Suprapubic skin (tissue), 4 donors: Measurements from ENCODE around the gene TEDC1. TPM values are rescaled to one million over a fixed set of nuclear protein-coding genes. Genes with fewer than 3 reads are reported as not detected.

Source experiments
- DNase-seq, 2 donors: peaks; one replicate each; pipeline ENCODE4 v3.0.0-alpha.2; 2019; ENCODE audit warnings: low spot score in 2 of 2
- H3K27ac ChIP-seq: fragments of 200-600 bp; sonication (generic); one replicate; pipeline ENCODE4 v1.5.1; 2019
- H3K27me3 ChIP-seq: fragments of 200-600 bp; sonication (generic); one replicate; pipeline ENCODE4 v1.5.1; 2019
- H3K36me3 ChIP-seq: fragments of 200-600 bp; sonication (generic); one replicate; pipeline ENCODE4 v1.5.1; 2019
- H3K4me1 ChIP-seq: fragments of 200-600 bp; sonication (generic); one replicate; pipeline ENCODE4 v1.5.1; 2019
- H3K4me3 ChIP-seq: fragments of 200-600 bp; sonication (generic); one replicate; pipeline ENCODE4 v1.5.1; 2019; ENCODE audit warnings: mild to moderate bottlenecking
- H3K9me3 ChIP-seq: fragments of 200-600 bp; sonication (generic); one replicate; pipeline ENCODE4 v1.5.1; 2019
- CTCF ChIP-seq, 2 donors: fragments of 200-600 bp in 1 of 2; fragments of 450-650 bp in 1 of 2; sonication (generic) in 1 of 2; IDR thresholded peaks; one replicate each; pipeline ENCODE4 v1.5.1; 2016 to 2019; ENCODE audit warnings: antibody characterized with exemption in 2 of 2, mild to moderate bottlenecking in 1 of 2, moderate library complexity in 1 of 2
- EP300 ChIP-seq: sonication (generic); formaldehyde crosslinking; IDR thresholded peaks from one replicate; pipeline ENCODE4 v1.6.1; 2017; ENCODE audit warnings: antibody characterized with exemption
- POLR2A ChIP-seq, 2 donors: fragments of 450-650 bp; IDR thresholded peaks; one replicate each; pipeline ENCODE4 v1.6.1; 2017; ENCODE audit warnings: antibody characterized with exemption in 2 of 2, mild to moderate bottlenecking in 2 of 2, moderate library complexity in 2 of 2
- POLR2AphosphoS5 ChIP-seq, 3 donors: sonication (generic); formaldehyde crosslinking; IDR thresholded peaks; one replicate each; pipeline ENCODE4 v1.6.1; 2017; ENCODE audit warnings: antibody characterized with exemption in 3 of 3
- WGBS: methylation state at CpG from one replicate; pipeline ENCODE4 v1.1.5; 2018; 5-methylcytosine and 5-hydroxymethylcytosine counted together
- total RNA-seq, 4 donors: library from RNA; depleted of rRNA; stranded (reverse); fragments of >200 nt; gene quantifications; one replicate each; pipeline ENCODE4 v1.1.0, GENCODE V29; 2016

The TEDC1 gene
- total RNA-seq, 4 donors from 2014 or later: 11.4 to 41.0 (median 14.0) TPM

- WGBS: 100% methylated on average over 1 of the region's 32 CpGs
- Histone ChIP-seq H3K36me3 (peaks cover 11% of the 10 kb centered on the region), H3K27me3 (no peaks in the 10 kb centered on the region), H3K4me1 (peaks cover 23% of the 10 kb centered on the region), H3K4me3 (no peak overlapping the region), H3K9me3 (no peaks in the 10 kb centered on the region), H3K27ac (no peak overlapping the region)
- TF ChIP-seq POLR2AphosphoS5 (IDR thresholded peaks at IDR 0.05) (no peak), EP300 (no peak), POLR2A (IDR thresholded peaks at IDR 0.05) (no peak), CTCF (IDR thresholded peaks at IDR 0.05) (no peak)
- DNase-seq: peak in 1 of 2 donors; percentile 67
Measured at GRCh38 chr14:105496831-105497591, 6.0 kb downstream of the TEDC1 start.

GRCh38 chr14:105497671-105498429 lies 6.8 kb downstream of the TEDC1 start:
- WGBS: 87% methylated on average over 10 of the region's 31 CpGs
- Histone ChIP-seq H3K4me1 (peaks cover 15% of the 10 kb centered on the region), H3K36me3 (peaks cover 11% of the 10 kb centered on the region), H3K27me3 (no peaks in the 10 kb centered on the region), H3K4me3 (no peak overlapping the region), H3K27ac (no peak overlapping the region), H3K9me3 (no peaks in the 10 kb centered on the region)
- TF ChIP-seq EP300 (no peak), POLR2AphosphoS5 (IDR thresholded peaks at IDR 0.05) (no peak), POLR2A (IDR thresholded peaks at IDR 0.05) (no peak), CTCF (IDR thresholded peaks at IDR 0.05) (no peak)
- peak in 1 of 2 donors; percentile 73 for DNase-seq

- 88% methylated on average over 23 of the region's 36 CpGs for WGBS
- TF ChIP-seq EP300 (no peak), POLR2AphosphoS5 (IDR thresholded peaks at IDR 0.05) (no peak), CTCF (IDR thresholded peaks at IDR 0.05) (no peak), POLR2A (IDR thresholded peaks at IDR 0.05) (no peak)
- DNase-seq: peak in 1 of 2 donors; percentile 70
- H3K36me3 ChIP-seq: peaks cover 6% of the 10 kb centered on the region
- peak overlapping the region; percentile 14 for H3K27ac ChIP-seq
- H3K9me3 ChIP-seq: no peaks in the 10 kb centered on the region
- H3K27me3 ChIP-seq: no peaks in the 10 kb centered on the region
- H3K4me1 ChIP-seq: peaks cover 15% of the 10 kb centered on the region
- no peak overlapping the region for H3K4me3 ChIP-seq
Measured at GRCh38 chr14:105498430-105499255, 7.6 kb downstream of the TEDC1 start.

- no peak overlapping the region for H3K27ac ChIP-seq
- H3K27me3 ChIP-seq: no peaks in the 10 kb centered on the region
- TF ChIP-seq CTCF (IDR thresholded peaks at IDR 0.05) (no peak), EP300 (no peak), POLR2A (IDR thresholded peaks at IDR 0.05) (no peak), POLR2AphosphoS5 (IDR thresholded peaks at IDR 0.05) (no peak)
- H3K4me3 ChIP-seq: no peak overlapping the region
- peak in 1 of 2 donors; percentile 66 for DNase-seq
- H3K4me1 ChIP-seq: peaks cover 15% of the 10 kb centered on the region
- peaks cover 6% of the 10 kb centered on the region for H3K36me3 ChIP-seq
- no peaks in the 10 kb centered on the region for H3K9me3 ChIP-seq
- WGBS: 66% methylated on average over 15 of the region's 27 CpGs
Measured at GRCh38 chr14:105499256-105500035, 8.4 kb downstream of the TEDC1 start.
